NB4 (cell line): Measurements from ENCODE around the gene LRRC42.
"Not testable (repeated sequence)": the region's sequence is repeated elsewhere in the genome, so short reads cannot be mapped to it uniquely, and the experiment has no call there.

Experiments used
- CTCF ChIP-seq: IDR thresholded peaks from one replicate; pipeline ENCODE4 v1.5.1; 2012; ENCODE audit warnings: low read depth, low read length
- MYC ChIP-seq: IDR thresholded peaks from 2 replicates; pipeline ENCODE4 v1.6.1; 2011; ENCODE audit warnings: low read depth, low read length

GRCh38 chr1:53969323-53969722 lies 23.2 kb downstream of the LRRC42 start:
- not testable (repeated sequence) for TF ChIP-seq CTCF, MYC
